IPS-18a (cell line): ENCODE data around the gene PUSL1.

ENCODE experiments used
- H3K27ac ChIP-seq: one replicate; pipeline ENCODE4 v1.5.1; 2013; ENCODE audit warnings: low read length
- H3K27me3 ChIP-seq: one replicate; pipeline ENCODE4 v1.6.1; 2013; ENCODE audit warnings: mild to moderate bottlenecking, low read length; ENCODE audit not compliant: control insufficient read depth, insufficient read depth
- H3K36me3 ChIP-seq: one replicate; pipeline ENCODE4 v1.6.1; 2013; ENCODE audit warnings: low read depth, low read length; ENCODE audit not compliant: control insufficient read depth
- H3K4me1 ChIP-seq: one replicate; pipeline ENCODE4 v1.6.1; 2013; ENCODE audit warnings: low read depth, low read length; ENCODE audit not compliant: control insufficient read depth
- H3K4me3 ChIP-seq: one replicate; pipeline ENCODE4 v1.5.1; 2013; ENCODE audit warnings: low read length
- H3K9ac ChIP-seq: one replicate; pipeline ENCODE4 v1.6.1; 2013; ENCODE audit warnings: mild to moderate bottlenecking, low read length, moderate library complexity
- H3K9me3 ChIP-seq: one replicate; pipeline ENCODE4 v1.6.1; 2013; ENCODE audit warnings: low read depth, low read length; ENCODE audit not compliant: control insufficient read depth

The PUSL1 gene

GRCh38 chr1:1307923-1308755 lies at the start of gene PUSL1, which contains the start of gene ACAP3:
Gene PUSL1 (plus strand): TSS chr1:1308597. CDS start chr1:1308644, 47 bp downstream.
Gene ACAP3 (minus strand): TSS chr1:1307930. CDS start chr1:1307815, 115 bp downstream.
- no peaks in the 10 kb centered on the region for H3K9me3 ChIP-seq
- H3K27me3 ChIP-seq: peaks cover 6% of the 10 kb centered on the region
- H3K9ac ChIP-seq: peak within 1 kb of the TSS; percentile 61
- H3K36me3 ChIP-seq: peaks cover 17% of the 10 kb centered on the region
- peaks cover 23% of the 10 kb centered on the region for H3K4me1 ChIP-seq
- H3K27ac ChIP-seq: no peak within 1 kb of the TSS
- H3K4me3 ChIP-seq: peak within 1 kb of the TSS; percentile 71

GRCh38 chr1:1259119-1259488 lies 49.3 kb upstream of the PUSL1 start:
- Histone ChIP-seq H3K27ac (no peak overlapping the region), H3K27me3 (no peaks in the 10 kb centered on the region), H3K9me3 (no peaks in the 10 kb centered on the region), H3K36me3 (peaks cover 36% of the 10 kb centered on the region), H3K4me1 (peaks cover 6% of the 10 kb centered on the region), H3K4me3 (no peak overlapping the region), H3K9ac (no peak overlapping the region)

- H3K9ac ChIP-seq: no peak overlapping the region
- H3K4me1 ChIP-seq: peaks cover 6% of the 10 kb centered on the region
- no peaks in the 10 kb centered on the region for H3K9me3 ChIP-seq
- no peak overlapping the region for H3K27ac ChIP-seq
- no peaks in the 10 kb centered on the region for H3K27me3 ChIP-seq
- H3K4me3 ChIP-seq: no peak overlapping the region
- peaks cover 36% of the 10 kb centered on the region for H3K36me3 ChIP-seq
Measured at GRCh38 chr1:1259540-1259939, 48.9 kb upstream of the PUSL1 start.

GRCh38 chr1:1259951-1260600 lies 48.3 kb upstream of the PUSL1 start:
- Histone ChIP-seq H3K36me3 (peaks cover 36% of the 10 kb centered on the region), H3K9ac (no peak overlapping the region), H3K27ac (no peak overlapping the region)

GRCh38 chr1:1260843-1261560 lies 47.4 kb upstream of the PUSL1 start:
- Histone ChIP-seq H3K27ac (no peak overlapping the region), H3K4me3 (no peak overlapping the region), H3K9ac (no peak overlapping the region), H3K36me3 (peaks cover 40% of the 10 kb centered on the region), H3K9me3 (no peaks in the 10 kb centered on the region), H3K4me1 (peaks cover 6% of the 10 kb centered on the region), H3K27me3 (no peaks in the 10 kb centered on the region)

More at GRCh38 chr1:1259951-1260600, 48.3 kb upstream of the PUSL1 start:
- peaks cover 6% of the 10 kb centered on the region for H3K4me1 ChIP-seq
- no peaks in the 10 kb centered on the region for H3K9me3 ChIP-seq
- no peak overlapping the region for H3K4me3 ChIP-seq
- no peaks in the 10 kb centered on the region for H3K27me3 ChIP-seq

GRCh38 chr1:1262071-1262470 lies 46.3 kb upstream of the PUSL1 start:
- no peak overlapping the region for H3K9ac ChIP-seq
- no peak overlapping the region for H3K4me3 ChIP-seq
- no peaks in the 10 kb centered on the region for H3K27me3 ChIP-seq
- H3K9me3 ChIP-seq: no peaks in the 10 kb centered on the region
- peaks cover 39% of the 10 kb centered on the region for H3K36me3 ChIP-seq
- no peak overlapping the region for H3K27ac ChIP-seq
- peaks cover 6% of the 10 kb centered on the region for H3K4me1 ChIP-seq

GRCh38 chr1:1262758-1263157 lies 45.6 kb upstream of the PUSL1 start:
- no peak overlapping the region for H3K9ac ChIP-seq
- H3K9me3 ChIP-seq: no peaks in the 10 kb centered on the region
- H3K36me3 ChIP-seq: peaks cover 45% of the 10 kb centered on the region
- H3K4me3 ChIP-seq: no peak overlapping the region
- H3K27ac ChIP-seq: no peak overlapping the region
- peaks cover 2% of the 10 kb centered on the region for H3K4me1 ChIP-seq
- no peaks in the 10 kb centered on the region for H3K27me3 ChIP-seq

GRCh38 chr1:1264026-1264425 lies 44.4 kb upstream of the PUSL1 start:
- no peak overlapping the region for H3K9ac ChIP-seq

GRCh38 chr1:1264868-1265272 lies 43.5 kb upstream of the PUSL1 start:
- Histone ChIP-seq H3K9ac (no peak overlapping the region), H3K4me3 (no peak overlapping the region), H3K9me3 (no peaks in the 10 kb centered on the region), H3K4me1 (no peaks in the 10 kb centered on the region), H3K27me3 (no peaks in the 10 kb centered on the region), H3K36me3 (peaks cover 42% of the 10 kb centered on the region), H3K27ac (no peak overlapping the region)

More at GRCh38 chr1:1264026-1264425, 44.4 kb upstream of the PUSL1 start:
- H3K36me3 ChIP-seq: peaks cover 44% of the 10 kb centered on the region
- no peak overlapping the region for H3K27ac ChIP-seq
- no peaks in the 10 kb centered on the region for H3K4me1 ChIP-seq
- H3K4me3 ChIP-seq: no peak overlapping the region
- H3K9me3 ChIP-seq: no peaks in the 10 kb centered on the region
- no peaks in the 10 kb centered on the region for H3K27me3 ChIP-seq

GRCh38 chr1:1267488-1268283 lies 40.7 kb upstream of the PUSL1 start:
- H3K27ac ChIP-seq: no peak overlapping the region
- H3K9me3 ChIP-seq: no peaks in the 10 kb centered on the region
- H3K4me1 ChIP-seq: no peaks in the 10 kb centered on the region
- no peak overlapping the region for H3K9ac ChIP-seq
- no peaks in the 10 kb centered on the region for H3K27me3 ChIP-seq
- peaks cover 37% of the 10 kb centered on the region for H3K36me3 ChIP-seq
- H3K4me3 ChIP-seq: no peak overlapping the region

- peaks cover 31% of the 10 kb centered on the region for H3K36me3 ChIP-seq
- no peak overlapping the region for H3K27ac ChIP-seq
- no peaks in the 10 kb centered on the region for H3K9me3 ChIP-seq
- no peaks in the 10 kb centered on the region for H3K4me1 ChIP-seq
- no peak overlapping the region for H3K4me3 ChIP-seq
- H3K9ac ChIP-seq: no peak overlapping the region
- H3K27me3 ChIP-seq: no peaks in the 10 kb centered on the region
Measured at GRCh38 chr1:1268284-1268682, 40.1 kb upstream of the PUSL1 start.
